Stomach (tissue), 4 donors: ENCODE measurements around the gene TNF.

Experiments used
- EP300 ChIP-seq: sonication (generic); formaldehyde crosslinking; IDR thresholded peaks from one replicate; pipeline ENCODE4 v1.6.1; 2017; ENCODE audit warnings: antibody characterized with exemption
- POLR2A ChIP-seq, 4 donors: fragments of 450-650 bp; IDR thresholded peaks; one replicate each; pipeline ENCODE4 v1.6.1; 2016; ENCODE audit warnings: antibody characterized with exemption in 4 of 4, control low read depth in 2 of 4, mild to moderate bottlenecking in 1 of 4, moderate library complexity in 1 of 4
- POLR2AphosphoS5 ChIP-seq, 3 donors: sonication (generic); formaldehyde crosslinking; IDR thresholded peaks; one replicate each; pipeline ENCODE4 v1.6.1; 2016; ENCODE audit warnings: antibody characterized with exemption in 3 of 3
- TF ChIP-seq, protein P1 (sequence below), 7 experiments: fragments of 450-650 bp in 4 of 7; fragments of 200-600 bp in 3 of 7; sonication (generic) in 3 of 7; IDR thresholded peaks; one replicate each; pipeline ENCODE4 v1.5.1; 2016 to 2019; ENCODE audit warnings: antibody characterized with exemption in 7 of 7, control low read depth in 2 of 7, mild to moderate bottlenecking in 1 of 7

DNA sequence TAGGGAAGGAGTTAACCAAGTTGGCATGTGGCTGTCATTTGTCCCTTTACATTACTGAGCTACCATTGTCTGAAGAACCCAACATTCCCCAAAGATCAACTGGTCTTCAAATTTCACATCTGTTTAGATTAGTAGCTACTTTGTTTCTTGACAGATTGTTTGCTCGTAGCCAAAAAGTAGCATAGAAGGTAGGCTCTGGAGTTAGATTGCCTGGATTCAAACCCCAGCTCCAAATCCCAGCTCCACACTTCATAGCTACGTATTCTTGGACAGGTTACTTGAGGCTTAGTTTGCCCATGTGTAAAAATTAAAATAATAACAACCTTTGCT is 26.9 kb upstream of the TNF start:
- TF ChIP-seq, protein P1, sequence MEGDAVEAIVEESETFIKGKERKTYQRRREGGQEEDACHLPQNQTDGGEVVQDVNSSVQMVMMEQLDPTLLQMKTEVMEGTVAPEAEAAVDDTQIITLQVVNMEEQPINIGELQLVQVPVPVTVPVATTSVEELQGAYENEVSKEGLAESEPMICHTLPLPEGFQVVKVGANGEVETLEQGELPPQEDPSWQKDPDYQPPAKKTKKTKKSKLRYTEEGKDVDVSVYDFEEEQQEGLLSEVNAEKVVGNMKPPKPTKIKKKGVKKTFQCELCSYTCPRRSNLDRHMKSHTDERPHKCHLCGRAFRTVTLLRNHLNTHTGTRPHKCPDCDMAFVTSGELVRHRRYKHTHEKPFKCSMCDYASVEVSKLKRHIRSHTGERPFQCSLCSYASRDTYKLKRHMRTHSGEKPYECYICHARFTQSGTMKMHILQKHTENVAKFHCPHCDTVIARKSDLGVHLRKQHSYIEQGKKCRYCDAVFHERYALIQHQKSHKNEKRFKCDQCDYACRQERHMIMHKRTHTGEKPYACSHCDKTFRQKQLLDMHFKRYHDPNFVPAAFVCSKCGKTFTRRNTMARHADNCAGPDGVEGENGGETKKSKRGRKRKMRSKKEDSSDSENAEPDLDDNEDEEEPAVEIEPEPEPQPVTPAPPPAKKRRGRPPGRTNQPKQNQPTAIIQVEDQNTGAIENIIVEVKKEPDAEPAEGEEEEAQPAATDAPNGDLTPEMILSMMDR (IDR thresholded peaks at IDR 0.05) = no peak
- TF ChIP-seq POLR2AphosphoS5 (IDR thresholded peaks at IDR 0.05) (no peak), POLR2A (IDR thresholded peaks at IDR 0.05) (no peak), EP300 (no peak)
